Body of pancreas (tissue), 4 donors: Measurements from ENCODE around the gene LGR5.

ENCODE experiments used
- CTCF ChIP-seq, 7 experiments: fragments of 450-650 bp in 4 of 7; fragments of 200-600 bp in 3 of 7; sonication (generic) in 3 of 7; IDR thresholded peaks; one replicate each; pipeline ENCODE4 v1.5.1; 2016 to 2019; ENCODE audit warnings: antibody characterized with exemption in 7 of 7
- POLR2A ChIP-seq, 3 donors: fragments of 450-650 bp; IDR thresholded peaks; one replicate each; pipeline ENCODE4 v1.6.1; 2016; ENCODE audit warnings: antibody characterized with exemption in 3 of 3, mild to moderate bottlenecking in 2 of 3

- TF ChIP-seq CTCF (IDR thresholded peaks at IDR 0.05) (no peak), POLR2A (IDR thresholded peaks at IDR 0.05) (no peak)
These were observed 756 bp downstream of the LGR5 start for GRCh38 chr12:71440345-71440762.
